ENCODE results near the gene CRYGA. TPM values are rescaled to one million over a fixed set of nuclear protein-coding genes. Genes with fewer than 3 reads are reported as not detected.

Gene CRYGA
- total RNA-seq, 1 experiment from 2014 or later, result not detected

- POLR2A ChIA-PET (ENCODE audit: low non-redundant PET), result no interaction called here
- Histone ChIP-seq H3K4me1 (ENCODE audit: insufficient read depth, low read length, poor library complexity, severe bottlenecking) (peaks cover 9% of the 10 kb centered on the region), H3K9me3 (ENCODE audit: low read depth, low read length, poor library complexity, severe bottlenecking) (no peaks in the 10 kb centered on the region), H3K27ac (ENCODE audit: low read depth, low read length, poor library complexity, severe bottlenecking) (no peak within 1 kb of the TSS), H3K27me3 (replicated peaks; ENCODE audit: insufficient read depth, low read depth, low read length, poor library complexity) (no peaks in the 10 kb centered on the region), H3K4me3 (ENCODE audit: low read depth, low read length, poor library complexity, severe bottlenecking) (no peak within 1 kb of the TSS), H3K36me3 (ENCODE audit: insufficient read depth, low read length, poor library complexity, severe bottlenecking) (no peaks in the 10 kb centered on the region)
- CTCF ChIA-PET, result no interaction called here
- DNase-seq (ENCODE audit: low spot score), result no peak
- intact Hi-C loops (cut with micrococcal nuclease; ENCODE audit: unreplicated experiment), result no loop called here
- no TSS peak for BruUV-seq (replicated peaks)
- TF ChIP-seq CTCF (conservative IDR thresholded peaks at IDR 0.05; ENCODE audit: low read depth, low read length) (no peak), EZH2 (IDR thresholded peaks at IDR 0.05; ENCODE audit: borderline replicate concordance, low read depth, low read length, poor library complexity, severe bottlenecking) (no peak)
Measured at GRCh38 chr2:208146006-208146405, 17.4 kb downstream of the CRYGA start, which contains the start of gene CRYGB. TSS of gene CRYGB (minus strand) at chr2:208146158. CDS start at chr2:208146120, 38 bp downstream.

DNA sequence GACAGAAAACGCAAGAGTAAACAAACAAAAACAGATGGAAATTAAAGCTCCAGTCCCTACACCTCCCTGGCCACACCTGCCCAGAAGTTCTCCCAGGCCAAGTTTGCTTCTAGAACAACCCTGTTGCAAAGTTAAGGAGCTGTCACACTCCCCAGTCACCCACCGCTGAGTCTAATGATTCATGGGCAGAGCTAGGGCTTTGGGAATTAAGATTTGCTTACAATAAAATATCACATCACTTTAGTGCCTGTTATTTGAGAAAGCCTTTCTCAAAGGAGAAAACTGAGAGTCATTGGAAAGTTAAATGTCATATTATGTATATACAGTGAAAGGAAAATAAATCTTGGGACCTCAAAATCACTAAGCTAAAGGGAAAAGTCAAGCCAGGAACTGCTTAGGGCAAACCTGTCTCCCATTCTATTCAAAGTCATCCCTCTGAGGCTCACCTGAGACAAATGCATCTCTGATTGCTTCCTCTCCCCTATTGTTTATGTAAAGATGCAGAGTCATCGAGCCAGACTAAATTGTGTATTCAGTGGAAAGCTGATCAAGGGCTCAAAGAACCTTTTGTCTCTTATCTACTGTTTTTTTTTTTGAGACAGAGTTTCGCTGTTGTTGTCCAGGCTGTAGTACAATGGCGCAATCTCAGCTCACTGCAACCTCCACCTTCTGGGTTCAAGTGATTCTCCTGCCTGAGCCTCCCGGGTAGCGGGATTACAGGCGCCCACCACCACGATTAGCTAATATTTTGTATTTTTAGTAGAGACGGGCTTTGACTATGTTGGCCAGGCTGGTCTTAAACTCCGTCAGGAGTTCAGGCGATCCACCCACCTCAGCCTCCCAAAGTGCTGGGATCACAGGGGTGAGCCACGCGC lies 20.2 kb downstream of the CRYGA start:
- Histone ChIP-seq H3K36me3 (ENCODE audit: insufficient read depth, low read length, poor library complexity, severe bottlenecking) (no peaks in the 10 kb centered on the region), H3K4me3 (ENCODE audit: low read depth, low read length, poor library complexity, severe bottlenecking) (no peak overlapping the region), H3K27ac (ENCODE audit: low read depth, low read length, poor library complexity, severe bottlenecking) (no peak overlapping the region), H3K9me3 (ENCODE audit: low read depth, low read length, poor library complexity, severe bottlenecking) (no peaks in the 10 kb centered on the region), H3K27me3 (replicated peaks; ENCODE audit: insufficient read depth, low read depth, low read length, poor library complexity) (no peaks in the 10 kb centered on the region), H3K4me1 (ENCODE audit: insufficient read depth, low read length, poor library complexity, severe bottlenecking) (peaks cover 9% of the 10 kb centered on the region)
- intact Hi-C loops (cut with micrococcal nuclease; ENCODE audit: unreplicated experiment), result no loop called here
- POLR2A ChIA-PET (ENCODE audit: low non-redundant PET), result no interaction called here
- CTCF ChIA-PET, result no interaction called here
- DNase-seq (ENCODE audit: low spot score), result no peak
- BruUV-seq (replicated peaks), result no TSS peak
- no peak for TF ChIP-seq EZH2 (IDR thresholded peaks at IDR 0.05; ENCODE audit: borderline replicate concordance, low read depth, low read length, poor library complexity, severe bottlenecking)
- no peak for TF ChIP-seq CTCF (conservative IDR thresholded peaks at IDR 0.05; ENCODE audit: low read depth, low read length)

DNA sequence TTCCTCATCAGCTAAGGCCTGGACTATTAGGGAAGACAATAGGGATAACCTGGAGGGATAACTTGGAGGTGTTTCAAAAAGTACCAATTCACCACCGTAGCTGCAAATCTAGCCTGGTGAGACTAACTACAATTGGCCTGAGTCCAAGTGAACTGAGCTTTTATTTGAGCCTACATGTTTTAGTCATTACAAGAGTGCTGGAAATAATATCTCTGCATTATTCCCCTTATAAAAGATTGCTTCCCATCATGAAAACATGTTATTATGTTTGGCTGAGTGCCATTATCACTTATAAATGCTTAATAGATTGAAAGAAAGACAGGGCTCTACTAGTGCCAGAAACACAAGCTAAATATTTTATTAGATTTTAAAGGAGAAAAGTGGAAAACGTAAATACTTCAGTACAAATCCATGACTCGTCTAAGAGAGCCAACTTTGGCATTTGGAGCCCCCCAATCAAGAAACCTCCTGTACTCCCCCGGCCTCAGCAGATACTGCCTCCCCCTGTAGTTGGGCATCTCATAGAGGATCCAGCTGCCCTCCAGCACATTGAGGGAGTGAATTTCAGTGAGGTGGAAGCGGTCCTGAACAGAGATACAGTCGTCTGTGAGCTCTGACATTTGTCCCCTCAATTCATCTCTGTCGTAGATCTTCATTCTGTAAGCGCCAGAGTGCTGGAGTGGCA lies 21.0 kb downstream of the CRYGA start:
- Histone ChIP-seq H3K36me3 (ENCODE audit: insufficient read depth, low read length, poor library complexity, severe bottlenecking) (no peaks in the 10 kb centered on the region), H3K9me3 (ENCODE audit: low read depth, low read length, poor library complexity, severe bottlenecking) (no peaks in the 10 kb centered on the region), H3K4me1 (ENCODE audit: insufficient read depth, low read length, poor library complexity, severe bottlenecking) (peaks cover 9% of the 10 kb centered on the region), H3K27me3 (replicated peaks; ENCODE audit: insufficient read depth, low read depth, low read length, poor library complexity) (no peaks in the 10 kb centered on the region), H3K27ac (ENCODE audit: low read depth, low read length, poor library complexity, severe bottlenecking) (no peak overlapping the region), H3K4me3 (ENCODE audit: low read depth, low read length, poor library complexity, severe bottlenecking) (no peak overlapping the region)
- BruUV-seq (replicated peaks), result no TSS peak
- TF ChIP-seq CTCF (conservative IDR thresholded peaks at IDR 0.05; ENCODE audit: low read depth, low read length) (no peak), EZH2 (IDR thresholded peaks at IDR 0.05; ENCODE audit: borderline replicate concordance, low read depth, low read length, poor library complexity, severe bottlenecking) (no peak)
- DNase-seq (ENCODE audit: low spot score), result peak; percentile 39
- ChIA-PET POLR2A (ENCODE audit: low non-redundant PET) (no interaction called here), CTCF (no interaction called here)
- intact Hi-C loops (cut with micrococcal nuclease; ENCODE audit: unreplicated experiment), result no loop called here
